WTC11 (cell line): Measurements from ENCODE around the gene NUDT3. TPM values are rescaled to one million over a fixed set of nuclear protein-coding genes. Genes with fewer than 3 reads are reported as not detected.

Source experiments
- ATAC-seq: fragments of 200-7000 bp; cut with Tn5 transposase; 2 replicates; pipeline ENCODE4 v1.10.0; 2021; ENCODE audit warnings: mild to moderate bottlenecking, moderate library complexity
- CTCF ChIA-PET: fragments of 300-600 bp; sonication (Branson Sonifier 250); formaldehyde crosslinking; loops from one replicate; lab custom pipeline; 2021; ENCODE audit warnings: antibody characterized with exemption; lab: Charles Lee
- POLR2A ChIA-PET: fragments of 350-600 bp; sonication (Branson Sonifier 250); formaldehyde crosslinking; loops from one replicate; lab custom pipeline; 2021; ENCODE audit warnings: antibody characterized with exemption; lab: Charles Lee
- DNase-seq: peaks from one replicate; pipeline ENCODE4 v3.0.0; 2021; ENCODE audit warnings: low spot score
- H3K27ac Mint-ChIP-seq: 2 replicates; pipeline ENCODE4 v1.8.0; 2021; ENCODE audit warnings: mixed read lengths
- H3K27me3 Mint-ChIP-seq: 2 replicates; pipeline ENCODE4 v1.8.0; 2021; ENCODE audit warnings: low read depth, mild to moderate bottlenecking, moderate library complexity, mixed read lengths
- H3K36me3 Mint-ChIP-seq: 2 replicates; pipeline ENCODE4 v1.8.0; 2021; ENCODE audit warnings: mixed read lengths
- H3K4me1 Mint-ChIP-seq: 2 replicates; pipeline ENCODE4 v1.8.0; 2022; ENCODE audit warnings: mixed read lengths
- H3K4me3 Mint-ChIP-seq: 2 replicates; pipeline ENCODE4 v1.8.0; 2021; ENCODE audit warnings: mild to moderate bottlenecking, moderate library complexity, mixed read lengths
- H3K9me3 Mint-ChIP-seq: 2 replicates; pipeline ENCODE4 v1.8.0; 2021; ENCODE audit warnings: mixed read lengths
- EMX1 ChIP-seq: fragments of 250-450 bp; sonication (Bioruptor Pico); IDR thresholded peaks from 2 replicates; pipeline ENCODE4 v1.8.0; 2021; ENCODE audit warnings: mild to moderate bottlenecking
- HMGA2 ChIP-seq: fragments of 250-450 bp; sonication (Bioruptor Pico); IDR thresholded peaks from 2 replicates; pipeline ENCODE4 v1.4.0; 2021; ENCODE audit warnings: mild to moderate bottlenecking, moderate library complexity
- JUN ChIP-seq: sonication (generic); formaldehyde crosslinking; IDR thresholded peaks from 2 replicates; pipeline ENCODE4 v1.8.0; 2023; ENCODE audit warnings: mild to moderate bottlenecking, missing genetic modification reagents
- MYBL2 ChIP-seq: sonication (generic); formaldehyde crosslinking; IDR thresholded peaks from 2 replicates; pipeline ENCODE4 v1.8.1; 2023; ENCODE audit warnings: mild to moderate bottlenecking, moderate library complexity, missing genetic modification reagents
- NR1H2 ChIP-seq: sonication (generic); formaldehyde crosslinking; IDR thresholded peaks from 2 replicates; pipeline ENCODE4 v1.9.0; 2021; ENCODE audit warnings: mild to moderate bottlenecking, moderate library complexity, missing genetic modification reagents
- TEAD4 ChIP-seq: sonication (generic); formaldehyde crosslinking; IDR thresholded peaks from 2 replicates; pipeline ENCODE4 v1.8.0; 2022; ENCODE audit warnings: mild to moderate bottlenecking, missing genetic modification reagents
- ZNF121 ChIP-seq: sonication (generic); formaldehyde crosslinking; IDR thresholded peaks from 2 replicates; pipeline ENCODE4 v1.8.0; 2023; ENCODE audit warnings: missing genetic modification reagents
- ZNF671 ChIP-seq: fragments of 250-450 bp; sonication (Bioruptor Pico); IDR thresholded peaks from 2 replicates; pipeline ENCODE4 v1.8.0; 2021; ENCODE audit warnings: mild to moderate bottlenecking
- total RNA-seq: library from RNA; stranded (reverse); gene quantifications from 3 replicates; pipeline ENCODE4 v1.2.3, GENCODE V29; 2021
- TF ChIP-seq, protein P1 (sequence below): sonication (generic); formaldehyde crosslinking; IDR thresholded peaks from 2 replicates; pipeline ENCODE4 v1.8.1; 2022; ENCODE audit warnings: low read depth, missing genetic modification reagents, borderline replicate concordance
- TF ChIP-seq, protein P2 (sequence below): sonication (generic); formaldehyde crosslinking; IDR thresholded peaks from 2 replicates; pipeline ENCODE4 v1.8.1; 2023; ENCODE audit warnings: mild to moderate bottlenecking, missing genetic modification reagents
- TF ChIP-seq, protein P3 (sequence below): sonication (generic); formaldehyde crosslinking; IDR thresholded peaks from 2 replicates; pipeline ENCODE4 v1.8.1; 2022; ENCODE audit warnings: missing genetic modification reagents, borderline replicate concordance
- TF ChIP-seq, protein P4 (sequence below): fragments of 250-450 bp; sonication (Bioruptor Pico); IDR thresholded peaks from 2 replicates; pipeline ENCODE4 v2.1.2; 2022; ENCODE audit warnings: mild to moderate bottlenecking, moderate library complexity
- TF ChIP-seq, protein P5 (sequence below): sonication (generic); formaldehyde crosslinking; IDR thresholded peaks from 2 replicates; pipeline ENCODE4 v1.8.1; 2023; ENCODE audit warnings: mild to moderate bottlenecking, missing genetic modification reagents, borderline replicate concordance
- TF ChIP-seq, protein P6 (sequence below): fragments of 250-450 bp; sonication (Bioruptor Pico); IDR thresholded peaks from 2 replicates; pipeline ENCODE4 v1.8.0; 2021; ENCODE audit warnings: mild to moderate bottlenecking

NUDT3 gene
- total RNA-seq, 1 experiment from 2014 or later = 30.0 TPM

DNA sequence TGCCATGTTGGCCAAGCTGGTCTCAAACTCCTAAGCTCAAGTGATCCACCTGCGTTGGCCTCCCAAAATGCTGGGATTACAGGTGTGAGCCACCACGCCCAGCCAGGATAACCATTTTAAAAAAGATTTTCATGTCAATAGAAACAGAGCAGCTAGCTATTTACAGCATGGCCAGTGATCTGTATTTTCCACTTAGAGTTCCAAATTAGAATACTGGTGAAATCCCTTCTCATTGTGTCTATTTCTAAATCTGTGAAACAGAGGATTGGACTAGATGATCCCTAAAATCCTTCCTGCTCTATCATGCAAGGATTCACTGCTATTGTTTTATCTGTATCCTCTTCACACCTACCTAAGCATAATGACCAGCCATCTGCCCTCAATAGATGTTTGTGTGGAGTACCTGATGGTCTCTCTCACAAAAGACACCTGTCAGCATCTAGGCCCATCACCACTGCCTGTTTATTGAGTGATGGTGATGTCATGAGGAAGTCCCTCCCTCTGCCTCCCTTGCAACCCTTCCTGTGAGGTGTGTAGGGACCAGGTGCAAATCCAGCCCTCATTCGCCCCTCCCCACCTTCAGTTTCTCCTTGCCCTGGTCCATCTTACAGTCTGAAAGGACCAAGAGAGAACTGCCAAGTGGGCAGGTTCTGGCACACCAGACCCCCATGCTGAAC, 117.2 kb downstream of the NUDT3 start (continued):
- TF ChIP-seq, protein P1, sequence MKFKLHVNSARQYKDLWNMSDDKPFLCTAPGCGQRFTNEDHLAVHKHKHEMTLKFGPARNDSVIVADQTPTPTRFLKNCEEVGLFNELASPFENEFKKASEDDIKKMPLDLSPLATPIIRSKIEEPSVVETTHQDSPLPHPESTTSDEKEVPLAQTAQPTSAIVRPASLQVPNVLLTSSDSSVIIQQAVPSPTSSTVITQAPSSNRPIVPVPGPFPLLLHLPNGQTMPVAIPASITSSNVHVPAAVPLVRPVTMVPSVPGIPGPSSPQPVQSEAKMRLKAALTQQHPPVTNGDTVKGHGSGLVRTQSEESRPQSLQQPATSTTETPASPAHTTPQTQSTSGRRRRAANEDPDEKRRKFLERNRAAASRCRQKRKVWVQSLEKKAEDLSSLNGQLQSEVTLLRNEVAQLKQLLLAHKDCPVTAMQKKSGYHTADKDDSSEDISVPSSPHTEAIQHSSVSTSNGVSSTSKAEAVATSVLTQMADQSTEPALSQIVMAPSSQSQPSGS (CRISPR knock-in tag) = no peak
- TF ChIP-seq ZNF121 (CRISPR knock-in tag) (no peak), ZNF671 (CRISPR knock-in tag) (no peak), TEAD4 (CRISPR knock-in tag) (no peak)

DNA sequence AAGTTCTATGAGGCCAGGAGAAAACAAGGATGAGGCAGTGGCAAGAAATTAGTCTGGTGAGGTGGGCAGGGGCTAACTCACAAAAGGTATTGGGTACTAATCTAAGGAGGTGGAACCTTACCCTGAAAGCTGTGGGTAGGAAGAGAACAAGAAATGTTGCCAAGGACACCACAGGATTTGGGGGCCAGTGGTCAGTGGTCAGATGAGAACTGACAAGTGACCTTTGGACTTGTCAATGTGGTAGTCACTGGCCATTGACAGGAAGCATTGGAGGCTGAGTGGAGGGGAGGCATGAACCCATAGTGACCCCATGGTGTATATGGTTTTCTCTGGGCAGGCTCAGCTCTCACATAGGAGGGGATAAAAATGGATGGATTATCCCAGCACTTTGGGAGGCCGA, 118.3 kb downstream of the NUDT3 start:
- ATAC-seq (no peak), DNase-seq (no peak)
- CTCF ChIA-PET = no interaction called here
- Mint-ChIP-seq H3K36me3 (no peaks in the 10 kb centered on the region), H3K4me1 (peaks cover 5% of the 10 kb centered on the region), H3K27me3 (no peaks in the 10 kb centered on the region), H3K4me3 (no peak overlapping the region), H3K27ac (no peak overlapping the region), H3K9me3 (peaks cover 4% of the 10 kb centered on the region; the same call in 1 of the 2 replicates)
- no peak for TF ChIP-seq JUN (CRISPR knock-in tag)
- TF ChIP-seq, protein P2, sequence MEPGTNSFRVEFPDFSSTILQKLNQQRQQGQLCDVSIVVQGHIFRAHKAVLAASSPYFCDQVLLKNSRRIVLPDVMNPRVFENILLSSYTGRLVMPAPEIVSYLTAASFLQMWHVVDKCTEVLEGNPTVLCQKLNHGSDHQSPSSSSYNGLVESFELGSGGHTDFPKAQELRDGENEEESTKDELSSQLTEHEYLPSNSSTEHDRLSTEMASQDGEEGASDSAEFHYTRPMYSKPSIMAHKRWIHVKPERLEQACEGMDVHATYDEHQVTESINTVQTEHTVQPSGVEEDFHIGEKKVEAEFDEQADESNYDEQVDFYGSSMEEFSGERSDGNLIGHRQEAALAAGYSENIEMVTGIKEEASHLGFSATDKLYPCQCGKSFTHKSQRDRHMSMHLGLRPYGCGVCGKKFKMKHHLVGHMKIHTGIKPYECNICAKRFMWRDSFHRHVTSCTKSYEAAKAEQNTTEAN (CRISPR knock-in tag) = no peak
- no peak for TF ChIP-seq HMGA2 (CRISPR knock-in tag)
- no peak for TF ChIP-seq NR1H2 (CRISPR knock-in tag)
- TF ChIP-seq, protein P3, sequence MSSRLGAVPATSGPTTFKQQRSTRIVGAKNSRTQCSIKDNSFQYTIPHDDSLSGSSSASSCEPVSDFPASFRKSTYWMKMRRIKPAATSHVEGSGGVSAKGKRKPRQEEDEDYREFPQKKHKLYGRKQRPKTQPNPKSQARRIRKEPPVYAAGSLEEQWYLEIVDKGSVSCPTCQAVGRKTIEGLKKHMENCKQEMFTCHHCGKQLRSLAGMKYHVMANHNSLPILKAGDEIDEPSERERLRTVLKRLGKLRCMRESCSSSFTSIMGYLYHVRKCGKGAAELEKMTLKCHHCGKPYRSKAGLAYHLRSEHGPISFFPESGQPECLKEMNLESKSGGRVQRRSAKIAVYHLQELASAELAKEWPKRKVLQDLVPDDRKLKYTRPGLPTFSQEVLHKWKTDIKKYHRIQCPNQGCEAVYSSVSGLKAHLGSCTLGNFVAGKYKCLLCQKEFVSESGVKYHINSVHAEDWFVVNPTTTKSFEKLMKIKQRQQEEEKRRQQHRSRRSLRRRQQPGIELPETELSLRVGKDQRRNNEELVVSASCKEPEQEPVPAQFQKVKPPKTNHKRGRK (CRISPR knock-in tag) = no peak
- no peak for TF ChIP-seq EMX1 (CRISPR knock-in tag)
- POLR2A ChIA-PET = interaction anchor here (0.6 kb wide), 1 partner anchor 136 kb away, joined by 3 read pairs; no protein-coding TSS in a partner anchor

DNA sequence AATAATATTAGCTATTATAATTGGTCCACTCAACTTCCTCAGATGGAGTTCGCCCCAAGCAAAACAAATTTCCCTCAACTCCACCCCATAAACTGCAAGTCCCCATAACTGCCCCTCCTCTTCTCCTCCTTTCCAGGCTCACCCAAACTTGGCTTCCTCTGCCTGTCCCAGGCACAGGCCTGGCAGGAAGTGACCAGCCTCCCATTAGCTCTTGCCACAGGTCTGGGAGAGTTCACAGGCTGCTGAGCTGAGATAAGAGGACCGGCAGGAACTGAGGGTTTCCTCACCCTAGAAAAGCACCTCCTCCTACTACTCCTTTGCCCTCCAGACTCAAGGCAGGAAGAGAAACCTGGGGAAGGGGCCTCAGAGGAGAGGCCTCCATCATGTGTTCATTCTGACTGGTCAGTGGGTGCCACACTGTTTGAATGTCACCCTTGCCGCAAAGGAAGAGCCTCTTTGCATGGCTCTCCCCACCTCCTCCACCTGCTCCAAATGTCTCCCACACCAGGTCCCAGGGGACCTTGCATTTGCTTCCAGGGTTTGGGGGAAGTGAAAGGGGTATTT, 119.1 kb downstream of the NUDT3 start:
- H3K27ac Mint-ChIP-seq = no peak overlapping the region
- CTCF ChIA-PET = interaction anchor here (0.7 to 2.8 kb wide), 4 partner anchors 24 to 472 kb away, joined by 3 to 14 read pairs (median 8); partner anchors contain the start of gene SMIM29

More for the DNA sequence above, 119.1 kb downstream of the NUDT3 start:
- H3K27me3 Mint-ChIP-seq = no peaks in the 10 kb centered on the region
- TF ChIP-seq, protein P4, sequence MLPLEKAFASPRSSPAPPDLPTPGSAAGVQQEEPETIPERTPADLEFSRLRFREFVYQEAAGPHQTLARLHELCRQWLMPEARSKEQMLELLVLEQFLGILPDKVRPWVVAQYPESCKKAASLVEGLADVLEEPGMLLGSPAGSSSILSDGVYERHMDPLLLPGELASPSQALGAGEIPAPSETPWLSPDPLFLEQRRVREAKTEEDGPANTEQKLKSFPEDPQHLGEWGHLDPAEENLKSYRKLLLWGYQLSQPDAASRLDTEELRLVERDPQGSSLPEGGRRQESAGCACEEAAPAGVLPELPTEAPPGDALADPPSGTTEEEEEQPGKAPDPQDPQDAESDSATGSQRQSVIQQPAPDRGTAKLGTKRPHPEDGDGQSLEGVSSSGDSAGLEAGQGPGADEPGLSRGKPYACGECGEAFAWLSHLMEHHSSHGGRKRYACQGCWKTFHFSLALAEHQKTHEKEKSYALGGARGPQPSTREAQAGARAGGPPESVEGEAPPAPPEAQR (CRISPR knock-in tag) = no peak
- TF ChIP-seq, protein P5, sequence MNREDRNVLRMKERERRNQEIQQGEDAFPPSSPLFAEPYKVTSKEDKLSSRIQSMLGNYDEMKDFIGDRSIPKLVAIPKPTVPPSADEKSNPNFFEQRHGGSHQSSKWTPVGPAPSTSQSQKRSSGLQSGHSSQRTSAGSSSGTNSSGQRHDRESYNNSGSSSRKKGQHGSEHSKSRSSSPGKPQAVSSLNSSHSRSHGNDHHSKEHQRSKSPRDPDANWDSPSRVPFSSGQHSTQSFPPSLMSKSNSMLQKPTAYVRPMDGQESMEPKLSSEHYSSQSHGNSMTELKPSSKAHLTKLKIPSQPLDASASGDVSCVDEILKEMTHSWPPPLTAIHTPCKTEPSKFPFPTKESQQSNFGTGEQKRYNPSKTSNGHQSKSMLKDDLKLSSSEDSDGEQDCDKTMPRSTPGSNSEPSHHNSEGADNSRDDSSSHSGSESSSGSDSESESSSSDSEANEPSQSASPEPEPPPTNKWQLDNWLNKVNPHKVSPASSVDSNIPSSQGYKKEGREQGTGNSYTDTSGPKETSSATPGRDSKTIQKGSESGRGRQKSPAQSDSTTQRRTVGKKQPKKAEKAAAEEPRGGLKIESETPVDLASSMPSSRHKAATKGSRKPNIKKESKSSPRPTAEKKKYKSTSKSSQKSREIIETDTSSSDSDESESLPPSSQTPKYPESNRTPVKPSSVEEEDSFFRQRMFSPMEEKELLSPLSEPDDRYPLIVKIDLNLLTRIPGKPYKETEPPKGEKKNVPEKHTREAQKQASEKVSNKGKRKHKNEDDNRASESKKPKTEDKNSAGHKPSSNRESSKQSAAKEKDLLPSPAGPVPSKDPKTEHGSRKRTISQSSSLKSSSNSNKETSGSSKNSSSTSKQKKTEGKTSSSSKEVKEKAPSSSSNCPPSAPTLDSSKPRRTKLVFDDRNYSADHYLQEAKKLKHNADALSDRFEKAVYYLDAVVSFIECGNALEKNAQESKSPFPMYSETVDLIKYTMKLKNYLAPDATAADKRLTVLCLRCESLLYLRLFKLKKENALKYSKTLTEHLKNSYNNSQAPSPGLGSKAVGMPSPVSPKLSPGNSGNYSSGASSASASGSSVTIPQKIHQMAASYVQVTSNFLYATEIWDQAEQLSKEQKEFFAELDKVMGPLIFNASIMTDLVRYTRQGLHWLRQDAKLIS (CRISPR knock-in tag) = no peak
- no peak for TF ChIP-seq MYBL2
- TF ChIP-seq, protein P6, sequence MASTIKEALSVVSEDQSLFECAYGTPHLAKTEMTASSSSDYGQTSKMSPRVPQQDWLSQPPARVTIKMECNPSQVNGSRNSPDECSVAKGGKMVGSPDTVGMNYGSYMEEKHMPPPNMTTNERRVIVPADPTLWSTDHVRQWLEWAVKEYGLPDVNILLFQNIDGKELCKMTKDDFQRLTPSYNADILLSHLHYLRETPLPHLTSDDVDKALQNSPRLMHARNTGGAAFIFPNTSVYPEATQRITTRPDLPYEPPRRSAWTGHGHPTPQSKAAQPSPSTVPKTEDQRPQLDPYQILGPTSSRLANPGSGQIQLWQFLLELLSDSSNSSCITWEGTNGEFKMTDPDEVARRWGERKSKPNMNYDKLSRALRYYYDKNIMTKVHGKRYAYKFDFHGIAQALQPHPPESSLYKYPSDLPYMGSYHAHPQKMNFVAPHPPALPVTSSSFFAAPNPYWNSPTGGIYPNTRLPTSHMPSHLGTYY (CRISPR knock-in tag) = no peak
- TF ChIP-seq, all 79 proteins: peak for 0
- H3K4me1 Mint-ChIP-seq = peaks cover 5% of the 10 kb centered on the region
- no peak overlapping the region for H3K4me3 Mint-ChIP-seq
- ATAC-seq (no peak), DNase-seq (no peak)
- no peaks in the 10 kb centered on the region for H3K36me3 Mint-ChIP-seq
- H3K9me3 Mint-ChIP-seq = peaks cover 4% of the 10 kb centered on the region; the same call in 1 of the 2 replicates
- POLR2A ChIA-PET = no interaction called here
